RPMI8226 (cell line): ENCODE measurements around the gene OSBP.
"Not testable (repeated sequence)": the region's sequence is repeated elsewhere in the genome, so short reads cannot be mapped to it uniquely, and the experiment has no call there.

Experiments
- DNase-seq: peaks from one replicate; pipeline ENCODE4 v3.0.0-alpha.2; 2015

The OSBP gene

DNA sequence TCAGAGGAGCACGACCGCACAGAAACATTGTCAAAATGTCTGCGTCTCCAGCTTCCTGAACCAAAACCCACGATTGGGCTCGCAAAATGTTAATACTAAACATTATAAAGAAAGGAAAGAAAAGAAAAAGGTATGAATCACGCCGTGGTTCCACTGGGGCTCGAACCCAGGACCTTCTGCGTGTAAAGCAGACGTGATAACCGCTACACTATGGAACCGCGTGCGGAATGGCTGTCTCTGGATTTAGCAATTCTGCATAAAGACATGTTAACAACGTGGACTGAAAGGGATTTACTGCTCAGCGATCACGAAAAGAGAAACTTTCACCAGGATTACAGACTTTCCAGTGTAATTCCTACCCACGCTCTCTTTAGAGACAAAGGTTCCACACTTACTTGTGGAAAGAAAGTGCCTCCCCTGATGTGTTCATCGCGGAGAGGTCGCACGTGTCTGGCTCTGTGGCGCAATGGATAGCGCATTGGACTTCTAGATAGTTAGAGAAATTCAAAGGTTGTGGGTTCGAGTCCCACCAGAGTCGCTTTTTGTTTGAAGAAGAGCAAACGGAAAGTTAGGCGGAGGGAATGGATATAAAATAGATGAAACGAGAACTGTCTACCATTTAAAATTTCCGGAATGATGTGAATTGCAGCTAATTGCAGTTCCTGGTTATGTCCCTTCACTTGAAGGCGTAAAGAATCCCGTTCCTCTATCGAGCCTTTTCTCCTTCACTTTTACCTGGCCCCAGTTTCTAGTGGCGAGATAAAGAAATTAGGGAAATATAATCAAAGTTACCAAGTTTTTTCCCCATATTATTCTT lies 64.5 kb downstream of the OSBP start:
- peak; percentile 93 for DNase-seq

DNA sequence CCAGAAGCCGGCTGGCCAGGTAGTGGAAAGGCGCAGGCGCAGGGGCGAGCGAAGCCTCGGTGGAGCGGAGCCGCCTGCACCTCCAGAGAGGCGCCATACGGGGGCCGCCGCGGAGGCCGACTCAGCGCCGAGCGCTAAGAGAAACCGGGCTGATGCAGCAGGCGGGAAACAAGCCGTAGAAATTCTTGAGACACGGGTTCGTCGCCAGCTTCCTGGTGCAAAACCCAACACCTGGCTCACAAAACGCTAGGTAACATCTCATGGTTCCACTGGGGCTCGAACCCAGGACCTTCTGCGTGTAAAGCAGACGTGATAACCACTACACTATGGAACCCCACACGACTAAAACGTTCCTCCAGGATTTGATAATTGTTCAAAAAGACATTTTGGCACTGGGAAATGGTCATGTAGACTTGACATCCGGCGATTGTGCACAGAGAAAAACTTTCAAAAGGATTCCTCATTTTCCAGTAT lies 65.2 kb downstream of the OSBP start:
- peak; percentile 96 for DNase-seq

DNA sequence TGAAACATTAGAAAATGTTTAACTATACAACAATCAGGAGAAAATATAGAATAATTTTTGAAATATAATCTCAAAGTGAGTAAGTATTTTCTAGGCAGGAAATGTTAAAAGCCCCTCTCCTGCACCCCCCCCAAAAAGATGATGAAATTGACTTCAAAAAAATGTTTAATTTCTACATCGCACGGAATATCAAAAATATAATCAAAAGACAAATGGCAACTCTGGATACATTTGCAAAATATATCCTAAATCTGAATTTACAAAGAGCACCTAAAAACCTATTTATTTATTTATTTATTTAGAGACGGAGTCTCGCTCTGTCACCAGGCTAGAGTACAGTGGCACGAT lies 67.3 kb downstream of the OSBP start:
- no peak for DNase-seq

DNA sequence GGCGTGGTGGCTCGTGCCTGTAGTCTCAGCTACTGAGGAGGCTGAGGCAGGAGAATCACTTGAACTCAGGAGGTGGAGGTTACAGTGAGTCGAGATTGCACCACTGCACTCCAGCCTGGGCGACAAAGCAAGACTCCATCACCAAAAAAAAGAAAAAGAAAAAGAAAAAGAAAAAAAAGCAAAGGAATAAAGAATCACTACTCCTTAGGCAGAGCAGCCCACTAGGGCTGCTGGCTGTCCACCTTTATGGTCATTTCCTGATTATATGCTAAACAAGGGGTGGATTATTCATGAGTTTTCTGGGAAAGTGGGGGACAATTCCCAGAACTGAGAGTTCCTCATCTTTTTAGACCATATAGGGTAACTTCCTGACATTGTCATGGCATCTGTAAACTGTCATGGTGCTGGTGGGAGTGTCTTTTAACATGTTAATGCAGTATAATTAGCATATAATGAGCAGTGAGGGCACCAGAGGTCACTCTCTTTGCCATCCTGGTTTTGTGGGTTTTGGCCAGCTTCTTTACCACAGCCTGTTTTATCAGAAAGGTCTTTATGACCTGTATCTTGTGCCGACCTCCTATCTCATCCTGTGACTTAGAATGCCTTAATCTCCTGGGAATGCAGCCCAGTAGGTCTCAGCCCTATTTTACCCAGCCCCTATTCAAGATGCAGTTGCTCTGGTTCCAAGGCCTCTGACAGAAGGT lies 67.8 kb downstream of the OSBP start:
- not testable (repeated sequence) for DNase-seq

DNA sequence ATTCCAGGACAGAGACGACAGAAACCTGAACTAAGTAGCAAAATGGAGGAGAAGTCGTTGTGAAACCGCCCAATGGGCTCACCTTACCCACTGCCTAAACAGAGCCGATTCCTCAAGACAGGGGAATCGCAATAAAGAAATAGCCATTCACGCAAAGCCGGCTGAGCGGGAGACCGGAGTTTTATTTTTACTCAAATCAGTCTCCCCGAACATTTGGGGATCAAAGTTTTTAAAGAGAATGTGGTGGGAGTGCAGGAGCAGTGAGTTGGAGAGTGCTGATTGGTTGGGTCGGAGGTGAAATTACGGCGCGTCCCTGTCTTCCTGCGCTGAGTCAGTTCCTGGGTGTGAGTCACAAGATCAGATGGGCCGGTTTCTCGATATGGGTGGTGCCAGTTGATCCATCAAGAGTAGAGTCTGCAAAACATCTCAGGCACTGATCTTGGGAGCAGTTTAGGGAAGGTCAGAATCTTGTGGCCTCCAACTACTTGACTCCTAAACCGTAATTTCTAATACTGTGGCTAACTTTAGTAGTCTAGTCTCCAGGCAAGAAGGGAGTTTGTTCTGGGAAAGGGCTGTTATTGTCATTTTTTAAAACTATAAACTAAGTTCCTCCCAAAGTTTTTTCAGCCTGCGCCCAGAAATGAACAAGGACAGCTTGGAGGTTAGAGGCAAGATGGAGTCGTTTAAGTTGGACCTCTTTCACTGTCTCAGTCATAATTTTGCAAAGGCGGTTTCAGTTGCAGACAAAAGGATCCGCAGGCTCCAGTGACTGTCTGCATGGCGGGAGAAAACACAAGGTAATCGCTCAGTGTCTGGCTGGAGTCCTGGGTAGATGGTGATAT lies 70.2 kb downstream of the OSBP start:
- no peak for DNase-seq

DNA sequence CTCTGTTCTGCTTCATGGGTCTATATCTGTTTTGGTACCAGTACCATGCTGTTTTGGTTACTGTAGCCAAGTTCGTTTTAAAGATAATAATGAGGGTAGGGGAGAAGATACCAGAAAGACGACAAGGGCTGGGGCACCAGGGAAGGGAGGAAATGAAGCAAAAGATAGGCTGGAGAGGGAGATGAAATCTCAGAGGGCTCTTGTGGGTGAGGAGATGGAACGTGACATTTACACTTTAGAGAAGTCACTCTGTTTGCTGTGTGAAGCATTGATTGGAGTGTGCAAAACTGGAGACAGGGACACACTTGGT lies 70.8 kb downstream of the OSBP start:
- DNase-seq = no peak

DNA sequence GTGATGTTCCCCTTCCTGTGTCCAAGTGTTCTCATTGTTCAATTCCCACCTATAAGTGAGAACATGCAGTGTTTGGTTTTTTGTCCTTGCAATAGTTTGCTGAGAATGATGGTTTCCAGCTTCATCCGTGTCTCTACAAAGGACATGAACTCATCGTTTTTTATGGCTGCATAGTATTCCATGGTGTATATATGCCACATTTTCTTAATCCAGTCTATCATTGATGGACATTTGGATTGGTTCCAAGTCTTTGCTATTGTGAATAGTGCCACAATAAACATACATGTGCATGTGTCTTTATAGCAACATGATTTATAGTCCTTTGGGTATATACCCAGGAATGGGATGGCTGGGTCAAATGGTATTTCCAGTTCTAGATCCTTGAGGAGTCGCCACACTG lies 71.9 kb downstream of the OSBP start:
- DNase-seq = not testable (repeated sequence)

DNA sequence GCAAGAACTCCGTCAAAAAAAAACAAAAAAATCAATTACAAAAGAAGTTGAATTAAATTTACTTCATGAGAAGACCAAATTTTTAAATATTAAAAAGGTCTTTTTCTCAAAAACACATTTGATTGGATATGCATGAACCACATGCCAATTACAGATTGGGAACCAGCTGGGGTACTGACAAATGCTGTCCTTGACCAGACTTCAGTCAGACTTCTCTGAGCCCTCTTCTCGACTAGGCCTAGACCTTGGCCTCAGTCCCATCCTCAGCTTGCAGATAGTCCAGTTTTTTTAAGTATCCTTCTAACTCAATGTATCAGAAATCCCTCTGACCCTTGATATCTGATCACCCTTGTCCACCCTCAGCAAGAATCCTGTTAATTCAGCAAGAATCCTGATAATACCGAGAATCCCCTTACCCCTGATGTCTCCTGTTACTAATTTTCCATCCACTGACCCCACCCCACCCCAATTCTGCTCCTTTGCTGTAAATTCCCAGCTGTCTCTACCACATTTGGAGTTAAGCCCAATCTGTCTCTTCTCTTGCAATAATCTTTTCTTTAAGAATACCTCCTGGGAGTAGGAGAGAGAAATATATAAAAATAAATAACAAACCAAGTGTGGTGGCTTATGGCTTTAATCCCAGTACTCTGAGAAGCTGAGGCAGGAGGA lies 73.3 kb downstream of the OSBP start:
- no peak for DNase-seq

DNA sequence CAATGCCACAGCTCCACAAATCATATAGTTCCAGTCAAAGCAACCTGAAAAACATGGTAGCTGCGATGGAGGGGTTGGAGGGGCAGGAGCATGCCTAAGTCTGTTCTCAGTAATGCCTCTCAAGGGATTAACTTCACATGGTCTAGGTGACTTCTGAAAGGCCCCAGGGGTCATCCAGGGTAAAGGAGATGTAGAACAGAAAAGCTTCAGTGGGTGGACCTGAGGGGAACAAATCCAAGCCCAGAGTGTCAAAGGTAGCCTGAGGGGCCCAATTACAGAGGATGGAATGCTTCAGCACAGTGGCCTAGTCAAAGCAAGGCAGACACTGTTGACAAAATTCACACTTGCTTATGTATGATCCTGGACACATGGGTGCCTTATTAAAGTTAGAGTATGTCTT lies 80.9 kb downstream of the OSBP start:
- no peak for DNase-seq

DNA sequence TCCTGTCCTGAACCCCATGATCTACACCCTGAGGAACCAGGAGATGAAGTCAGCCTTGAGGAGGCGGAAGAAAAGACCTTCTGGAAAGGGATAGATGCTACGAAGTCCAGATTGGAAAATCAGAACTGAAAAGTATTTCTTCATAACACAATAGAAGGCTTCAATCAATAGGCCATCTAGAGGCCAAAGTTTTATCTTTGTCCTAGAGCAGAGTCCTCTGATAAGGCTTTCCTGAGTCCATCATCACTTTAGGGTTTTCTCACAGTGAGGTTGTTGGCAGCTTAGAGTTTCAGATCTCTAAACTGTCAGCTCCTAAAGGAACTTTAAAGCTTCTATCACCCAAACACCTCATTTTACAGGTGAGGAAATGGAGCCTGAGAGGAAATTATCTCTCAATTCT lies 83.0 kb downstream of the OSBP start:
- no peak for DNase-seq

DNA sequence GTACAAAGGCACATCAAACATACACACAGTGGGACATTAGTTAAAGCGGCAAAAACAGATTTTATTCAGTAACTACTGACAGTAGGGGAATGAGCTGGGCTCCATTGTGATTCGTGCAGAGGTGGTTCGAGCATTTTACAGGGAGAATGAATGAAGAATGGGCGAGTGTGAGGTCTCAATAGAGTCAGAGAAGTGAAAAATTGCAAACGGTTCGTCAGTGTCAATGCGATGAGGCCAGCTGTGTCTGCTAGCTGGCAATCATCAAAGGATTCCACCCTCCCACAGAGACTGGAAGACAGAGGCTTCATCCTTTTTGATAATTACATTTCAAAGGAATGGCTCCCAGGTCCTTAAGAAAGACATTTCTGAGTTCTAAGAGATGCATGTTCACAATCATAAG lies 86.9 kb downstream of the OSBP start:
- no peak for DNase-seq
